ENCODE results near the gene NIN.

Gene NIN, protein sequence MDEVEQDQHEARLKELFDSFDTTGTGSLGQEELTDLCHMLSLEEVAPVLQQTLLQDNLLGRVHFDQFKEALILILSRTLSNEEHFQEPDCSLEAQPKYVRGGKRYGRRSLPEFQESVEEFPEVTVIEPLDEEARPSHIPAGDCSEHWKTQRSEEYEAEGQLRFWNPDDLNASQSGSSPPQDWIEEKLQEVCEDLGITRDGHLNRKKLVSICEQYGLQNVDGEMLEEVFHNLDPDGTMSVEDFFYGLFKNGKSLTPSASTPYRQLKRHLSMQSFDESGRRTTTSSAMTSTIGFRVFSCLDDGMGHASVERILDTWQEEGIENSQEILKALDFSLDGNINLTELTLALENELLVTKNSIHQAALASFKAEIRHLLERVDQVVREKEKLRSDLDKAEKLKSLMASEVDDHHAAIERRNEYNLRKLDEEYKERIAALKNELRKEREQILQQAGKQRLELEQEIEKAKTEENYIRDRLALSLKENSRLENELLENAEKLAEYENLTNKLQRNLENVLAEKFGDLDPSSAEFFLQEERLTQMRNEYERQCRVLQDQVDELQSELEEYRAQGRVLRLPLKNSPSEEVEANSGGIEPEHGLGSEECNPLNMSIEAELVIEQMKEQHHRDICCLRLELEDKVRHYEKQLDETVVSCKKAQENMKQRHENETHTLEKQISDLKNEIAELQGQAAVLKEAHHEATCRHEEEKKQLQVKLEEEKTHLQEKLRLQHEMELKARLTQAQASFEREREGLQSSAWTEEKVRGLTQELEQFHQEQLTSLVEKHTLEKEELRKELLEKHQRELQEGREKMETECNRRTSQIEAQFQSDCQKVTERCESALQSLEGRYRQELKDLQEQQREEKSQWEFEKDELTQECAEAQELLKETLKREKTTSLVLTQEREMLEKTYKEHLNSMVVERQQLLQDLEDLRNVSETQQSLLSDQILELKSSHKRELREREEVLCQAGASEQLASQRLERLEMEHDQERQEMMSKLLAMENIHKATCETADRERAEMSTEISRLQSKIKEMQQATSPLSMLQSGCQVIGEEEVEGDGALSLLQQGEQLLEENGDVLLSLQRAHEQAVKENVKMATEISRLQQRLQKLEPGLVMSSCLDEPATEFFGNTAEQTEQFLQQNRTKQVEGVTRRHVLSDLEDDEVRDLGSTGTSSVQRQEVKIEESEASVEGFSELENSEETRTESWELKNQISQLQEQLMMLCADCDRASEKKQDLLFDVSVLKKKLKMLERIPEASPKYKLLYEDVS (N-terminal part only)

DNA sequence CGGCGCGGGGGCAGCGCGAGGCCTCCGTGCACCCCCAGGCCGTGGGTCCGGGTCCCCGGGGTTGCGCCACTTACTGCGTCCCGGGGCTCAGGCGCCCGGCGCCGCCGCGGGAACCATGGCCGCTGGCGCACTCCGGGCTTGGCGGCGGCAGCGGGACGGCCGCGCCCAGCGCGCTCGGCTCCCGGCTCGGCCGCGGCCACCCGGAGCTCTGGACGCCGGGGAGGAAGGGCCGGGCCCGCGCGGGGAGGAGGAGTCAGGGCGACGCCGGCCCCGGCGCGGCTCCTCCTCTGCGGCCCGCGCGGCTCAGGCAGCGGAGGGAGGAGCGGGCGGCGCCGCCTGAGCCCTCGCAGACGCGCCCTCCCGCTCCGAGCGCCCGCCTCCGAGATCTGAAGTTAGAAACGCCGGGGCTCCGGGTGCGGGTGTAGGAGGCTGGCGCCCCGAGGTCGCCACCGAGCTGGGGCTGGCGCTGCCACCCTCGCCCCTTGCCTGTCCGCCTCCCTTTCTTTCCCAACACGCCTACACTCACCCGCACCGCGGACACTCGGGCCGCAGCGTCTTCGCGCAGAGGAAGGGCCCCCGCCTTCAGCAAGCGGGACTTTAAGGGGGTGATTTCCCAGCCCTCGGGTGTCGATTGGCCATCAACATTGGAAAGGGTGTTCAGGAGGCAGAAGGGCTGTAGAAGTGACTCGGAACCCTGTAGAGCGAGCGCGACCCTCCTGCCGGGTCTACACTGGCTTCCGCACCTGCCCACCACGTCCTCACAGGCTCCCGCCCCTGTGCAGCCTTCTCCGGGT is at the start of gene NIN:
Gene NIN, minus strand, starts transcription at position 231 of the 794 bp plus-strand sequence. CDS start 9,106 bp downstream, outside the sequence.
- DNase-seq: peak; percentile 71

DNA sequence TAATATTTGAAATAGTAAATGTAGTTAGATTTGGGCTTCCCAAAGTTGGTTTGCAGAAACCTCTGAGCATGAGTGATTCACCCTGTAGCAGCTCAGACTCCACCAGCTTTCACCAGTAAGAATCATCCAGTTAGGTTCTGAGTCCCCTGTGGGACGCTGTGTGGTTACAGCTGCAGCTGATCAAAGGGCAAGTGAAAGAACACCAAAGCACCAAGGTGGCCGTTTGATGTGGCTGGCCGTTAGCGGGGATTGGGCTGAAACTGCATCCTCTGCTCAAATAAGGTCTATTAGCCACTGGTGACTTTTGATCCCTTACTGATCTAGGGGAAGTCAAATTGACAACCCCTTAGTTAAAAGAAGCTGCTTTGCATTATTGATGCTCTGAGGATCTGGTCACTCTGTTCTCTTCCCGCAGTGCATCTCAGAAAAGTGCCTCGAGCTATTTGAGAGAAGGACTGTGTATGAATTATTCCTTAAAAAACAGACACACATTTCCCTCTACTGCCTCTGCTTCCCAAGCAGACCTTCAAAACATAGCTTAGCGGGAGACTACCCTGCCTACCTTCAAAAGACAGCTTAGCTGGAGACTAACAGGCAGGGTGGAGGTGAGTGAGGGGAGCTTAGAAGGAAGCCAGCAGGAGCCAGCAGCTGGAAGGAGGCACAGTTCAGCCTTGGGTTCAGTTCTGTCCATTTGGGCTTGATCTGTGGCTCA is 44.6 kb upstream of the NIN start:
- no peak for DNase-seq

DNA sequence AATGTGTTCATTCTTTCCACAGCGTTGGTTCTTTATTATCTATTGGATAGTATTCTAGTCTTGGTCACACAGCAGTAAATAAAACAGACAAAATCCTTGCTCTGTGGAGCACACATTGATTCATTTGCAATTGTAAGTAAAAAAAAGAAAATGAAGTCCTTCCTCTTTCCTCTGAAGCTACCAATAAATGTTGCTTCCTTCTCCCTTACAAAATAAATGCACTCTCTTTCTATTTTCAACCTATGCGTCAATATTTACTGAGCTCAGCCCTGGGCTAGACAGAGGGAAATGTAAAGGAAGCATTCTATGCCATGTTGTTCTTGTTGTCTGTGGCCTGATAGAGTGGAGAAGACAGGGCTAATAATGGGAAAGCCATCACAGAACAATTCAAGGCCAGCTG is 43.8 kb upstream of the NIN start:
- peak; percentile 9 for DNase-seq

DNA sequence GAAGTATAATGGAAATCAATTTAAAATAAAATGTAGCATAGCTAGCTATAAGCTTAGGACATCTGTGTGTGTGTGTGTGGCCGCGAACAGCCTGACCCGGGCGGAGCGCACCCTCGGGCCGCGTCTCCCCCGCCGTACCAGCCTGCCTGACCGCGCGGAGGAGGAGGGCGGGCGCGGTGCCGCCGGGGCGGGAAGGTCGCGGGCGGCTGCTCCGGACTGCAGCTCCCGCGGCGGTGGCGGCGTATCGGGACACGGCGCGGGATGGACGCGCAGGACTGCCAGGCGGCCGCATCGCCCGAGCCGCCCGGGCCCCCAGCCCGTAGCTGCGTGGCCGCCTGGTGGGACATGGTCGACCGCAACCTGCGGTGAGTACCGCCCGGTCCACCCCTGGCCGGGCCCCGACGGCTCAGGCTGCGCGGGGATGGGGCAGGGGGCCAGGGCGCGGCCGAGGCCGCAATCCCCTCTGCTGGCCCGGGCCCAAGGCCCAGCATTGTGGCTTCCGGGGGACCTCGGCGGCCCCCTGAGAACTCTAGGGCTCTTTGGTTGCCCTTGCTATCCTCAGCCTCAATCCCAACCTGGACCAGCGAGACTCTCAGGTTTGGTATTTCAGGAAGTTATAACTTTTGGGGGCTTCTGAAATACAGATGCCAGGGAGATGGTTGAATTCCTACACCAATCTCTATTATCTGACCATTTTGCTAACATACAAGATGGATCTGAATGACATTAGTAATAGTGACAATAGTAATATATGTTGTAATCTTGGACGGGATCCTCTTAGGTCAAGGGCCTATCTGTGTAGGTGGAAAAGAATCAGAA is 41.2 kb upstream of the NIN start, which contains the start of gene ABHD12B:
Gene ABHD12B, plus strand, starts transcription at position 140 of the 819 bp plus-strand sequence. Its CDS starts 122 bp downstream, at position 262.
- DNase-seq: no peak

DNA sequence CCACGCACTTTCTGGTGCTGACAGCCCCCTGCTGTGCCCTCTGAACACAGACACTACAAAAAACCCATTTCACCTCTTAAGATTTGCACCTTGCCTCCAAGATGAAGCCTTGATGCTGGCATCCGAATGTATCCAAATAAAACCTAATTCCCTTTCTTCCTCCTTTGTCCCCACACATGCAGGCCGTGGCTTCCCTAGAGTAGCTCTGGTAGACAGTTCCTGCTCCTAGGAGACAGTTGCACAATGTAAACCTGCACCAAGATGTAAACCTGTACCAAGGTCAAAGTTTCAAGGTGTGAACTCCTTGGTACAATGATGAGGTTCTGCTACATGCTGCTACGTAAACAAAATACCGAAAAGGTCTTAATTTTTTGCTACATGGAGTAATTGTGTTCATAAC is 40.3 kb upstream of the NIN start:
- no peak for DNase-seq

DNA sequence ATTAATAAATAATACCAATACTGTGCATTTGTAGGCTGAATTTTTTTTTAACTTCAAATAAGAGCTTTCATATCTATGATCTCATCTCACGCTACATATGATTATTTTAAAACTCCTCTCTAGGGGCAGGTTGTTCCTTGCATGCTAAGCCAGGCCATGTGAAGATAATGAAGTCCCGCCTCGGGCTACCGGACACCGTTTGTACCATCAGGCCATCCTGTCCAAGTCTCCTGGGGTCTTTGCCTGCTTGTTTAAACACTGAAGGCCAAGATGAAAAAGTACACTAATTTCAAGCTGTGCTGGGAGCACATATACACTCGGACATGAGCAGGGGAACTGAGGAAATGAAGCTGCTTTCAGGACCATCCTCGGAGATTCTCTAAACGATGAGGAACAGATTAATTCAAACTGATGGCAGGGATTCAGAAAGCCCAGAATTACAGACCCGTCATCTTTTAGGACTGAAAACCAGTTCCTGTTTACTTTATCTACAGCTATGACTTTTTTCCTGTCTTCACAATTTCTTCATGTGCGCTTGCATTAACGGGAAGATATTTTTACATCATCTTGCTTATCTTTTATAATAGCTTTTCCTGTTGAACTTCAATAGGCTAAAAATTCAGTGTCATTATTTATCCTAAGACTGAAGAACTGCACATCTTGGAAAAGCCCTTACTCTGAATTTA is 34.6 kb upstream of the NIN start:
- DNase-seq: no peak

DNA sequence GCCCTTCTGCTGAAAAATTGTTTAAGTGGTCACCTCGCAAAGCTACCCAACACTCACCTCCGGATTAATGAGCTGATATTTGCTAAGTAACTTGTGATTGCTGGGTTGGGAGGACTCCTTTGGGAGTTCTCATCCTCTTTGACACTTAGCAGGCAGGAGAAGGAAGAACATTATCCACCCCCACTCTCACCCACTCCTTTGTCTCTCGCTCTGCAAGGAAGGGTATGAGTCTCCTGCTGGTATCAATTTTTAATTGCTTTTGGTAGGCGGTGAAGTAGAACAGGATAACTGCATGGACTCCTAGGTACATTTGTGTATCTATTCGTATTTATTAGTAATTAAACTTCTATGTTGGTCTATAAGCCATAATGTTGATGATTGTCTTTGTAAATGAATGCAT is 34.0 kb upstream of the NIN start:
- no peak for DNase-seq

DNA sequence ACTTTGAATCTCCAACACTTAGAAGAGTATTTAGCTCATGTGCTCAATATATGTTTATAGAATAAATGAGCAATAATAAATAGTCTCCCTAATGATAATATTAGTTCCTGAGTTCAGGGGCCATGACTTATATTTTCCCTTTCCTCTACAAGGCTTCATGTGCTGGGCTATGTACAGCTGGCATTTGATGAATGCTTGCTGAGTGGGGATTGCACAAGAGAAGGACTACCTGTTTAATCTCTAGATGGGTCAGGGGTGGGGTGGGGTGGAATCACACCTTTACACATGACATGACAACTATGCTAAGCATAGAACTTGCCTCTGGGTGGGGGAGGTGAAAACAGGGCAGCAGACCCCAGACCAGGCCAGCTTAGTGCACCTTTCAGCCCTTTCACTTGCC is 33.3 kb upstream of the NIN start:
- no peak for DNase-seq

DNA sequence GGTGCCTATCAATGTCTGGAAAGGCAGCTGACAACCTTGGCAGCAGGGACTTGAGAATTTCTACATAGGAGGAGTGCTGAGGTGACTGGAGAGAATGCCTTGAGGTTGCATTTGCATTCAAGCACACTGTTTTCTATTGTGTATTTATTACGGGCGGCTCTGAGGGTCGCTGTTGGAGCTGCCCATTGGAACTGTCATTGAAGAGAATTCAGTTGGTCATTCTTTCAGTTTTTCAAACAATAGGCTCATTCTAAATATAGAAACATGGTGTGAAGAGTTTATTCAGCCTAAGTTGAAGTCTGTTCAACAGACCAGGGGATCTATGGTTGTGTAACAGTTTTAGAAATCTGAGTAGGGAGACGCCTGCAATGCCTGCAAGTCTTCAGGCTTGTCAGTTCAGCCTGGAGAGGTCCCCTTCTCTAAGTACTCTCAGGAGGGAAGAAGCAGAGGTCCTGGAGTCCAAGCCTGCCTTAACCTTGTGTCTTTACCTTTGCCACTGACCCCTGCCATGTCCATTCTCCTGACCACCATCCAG is 31.1 kb upstream of the NIN start:
- no peak for DNase-seq

DNA sequence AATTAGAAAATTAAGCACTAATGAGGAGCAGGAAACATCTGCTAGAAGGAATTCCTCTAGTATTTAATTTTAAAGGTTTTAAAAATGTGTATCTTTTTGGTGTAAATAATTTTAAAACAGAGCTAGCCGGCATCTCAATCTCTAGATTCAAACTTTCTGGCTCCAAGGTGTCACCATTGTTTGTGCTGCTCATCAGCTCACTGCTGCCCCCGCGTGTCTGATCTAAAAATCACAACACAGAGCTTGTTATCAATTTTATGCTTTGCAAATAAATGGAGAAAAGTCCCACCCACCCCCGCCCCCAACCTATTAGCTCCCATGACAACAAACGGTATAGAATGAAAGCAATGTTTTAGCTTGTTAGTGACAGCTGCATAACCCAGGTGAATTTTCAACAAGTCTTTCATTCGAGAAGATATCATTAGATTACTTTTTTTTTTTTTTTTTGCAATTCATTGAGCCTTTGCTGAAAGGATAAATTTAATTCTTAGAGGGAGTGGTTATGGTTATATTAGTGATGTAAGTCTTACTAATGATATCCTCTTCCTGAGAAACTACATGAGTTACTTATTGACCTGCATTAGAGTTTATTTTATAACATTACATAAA is 29.6 kb upstream of the NIN start:
- DNase-seq: peak; percentile 85

DNA sequence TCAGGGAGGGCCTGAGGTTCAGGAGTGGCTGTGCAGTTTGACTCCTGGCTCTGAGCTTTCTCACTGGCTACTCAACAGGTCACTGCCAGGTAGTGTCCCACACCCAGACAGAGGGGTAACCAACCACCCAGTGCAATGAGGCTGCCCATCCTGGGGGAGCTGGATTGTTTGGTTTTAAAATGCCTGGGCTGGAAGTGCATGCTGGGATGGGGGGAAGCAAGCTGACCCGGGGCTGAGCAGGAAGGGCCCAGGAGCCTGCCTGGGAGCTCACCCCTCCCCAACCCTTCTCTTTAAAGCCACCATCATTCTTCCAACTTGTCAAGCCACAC is 28.3 kb upstream of the NIN start:
- DNase-seq: no peak

DNA sequence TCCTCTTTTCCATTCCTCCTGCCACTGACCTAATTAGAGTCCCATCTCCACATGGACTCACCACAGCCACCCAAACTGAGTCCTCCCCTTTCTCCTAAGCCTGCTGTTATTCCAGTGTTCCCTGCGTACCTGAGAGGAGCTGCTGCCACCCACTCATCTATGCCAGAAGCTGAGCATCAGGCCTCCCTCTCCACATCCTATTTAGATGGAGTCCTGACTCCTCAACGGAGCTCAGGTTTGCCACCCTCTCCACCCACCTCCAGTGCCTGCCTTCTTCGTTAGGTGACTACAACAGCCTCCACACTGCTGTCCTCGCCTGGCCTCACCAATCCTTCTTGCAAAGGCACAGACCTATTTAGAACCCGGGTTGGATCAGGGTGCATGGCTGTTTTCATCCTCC is 25.7 kb upstream of the NIN start:
- no peak for DNase-seq

DNA sequence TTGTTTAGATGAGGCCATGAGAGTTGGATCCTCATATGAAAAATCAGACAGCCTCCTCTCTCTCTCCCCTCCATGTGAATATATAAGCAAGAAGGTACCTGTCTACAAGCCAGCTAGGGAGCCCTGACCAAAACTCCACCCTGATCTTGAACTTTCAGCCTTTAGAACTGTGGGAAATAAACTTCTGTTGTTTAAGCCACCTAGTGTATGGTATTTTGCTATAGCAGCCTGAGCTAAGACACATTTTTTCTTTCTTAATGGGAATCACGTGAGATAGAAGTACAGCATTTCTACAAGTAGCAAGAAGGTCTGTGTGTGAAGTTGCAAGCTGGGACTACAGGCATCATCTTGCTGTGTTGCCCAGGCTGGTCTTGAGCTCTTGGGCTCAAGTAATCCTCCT is 24.6 kb upstream of the NIN start:
- no peak for DNase-seq

DNA sequence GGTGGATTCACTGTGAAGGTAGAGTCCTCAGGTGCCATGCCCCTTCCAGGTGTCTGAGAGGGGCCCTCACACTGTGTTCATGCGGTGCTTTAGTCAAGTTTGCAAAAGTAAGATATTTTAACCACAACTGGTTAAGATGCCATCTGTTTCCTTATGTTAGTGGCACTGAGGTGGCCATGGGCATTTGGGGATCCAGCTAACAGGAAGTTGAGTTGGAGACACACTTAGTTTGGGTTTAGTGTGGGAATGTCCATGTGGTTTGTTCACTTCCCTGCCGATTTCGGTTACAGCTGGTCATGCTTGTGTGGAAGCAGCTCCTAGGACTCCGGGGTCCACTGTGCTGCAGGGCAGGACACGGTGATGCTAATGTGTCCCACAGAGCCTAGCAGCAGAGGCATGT is 23.6 kb upstream of the NIN start:
- no peak for DNase-seq

DNA sequence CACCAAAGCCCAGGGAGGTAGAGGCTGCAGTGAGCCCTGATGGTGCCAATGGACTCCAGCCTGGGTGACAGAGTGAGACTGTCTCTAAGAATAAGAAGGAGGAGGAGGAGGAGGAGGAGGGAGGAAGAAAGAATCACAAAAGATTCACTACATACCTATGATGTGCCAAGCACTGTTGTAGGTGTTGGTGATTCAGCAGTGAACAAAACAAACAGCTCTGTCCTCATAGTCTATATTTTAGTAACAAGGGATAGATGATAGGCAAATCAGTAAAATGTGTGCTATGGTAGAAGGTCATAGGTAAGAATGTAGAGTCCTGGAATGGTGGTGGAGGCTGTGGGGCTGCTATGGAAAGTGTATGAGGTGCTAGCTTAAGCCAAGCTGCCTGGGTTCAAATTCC is 22.9 kb upstream of the NIN start:
- no peak for DNase-seq

DNA sequence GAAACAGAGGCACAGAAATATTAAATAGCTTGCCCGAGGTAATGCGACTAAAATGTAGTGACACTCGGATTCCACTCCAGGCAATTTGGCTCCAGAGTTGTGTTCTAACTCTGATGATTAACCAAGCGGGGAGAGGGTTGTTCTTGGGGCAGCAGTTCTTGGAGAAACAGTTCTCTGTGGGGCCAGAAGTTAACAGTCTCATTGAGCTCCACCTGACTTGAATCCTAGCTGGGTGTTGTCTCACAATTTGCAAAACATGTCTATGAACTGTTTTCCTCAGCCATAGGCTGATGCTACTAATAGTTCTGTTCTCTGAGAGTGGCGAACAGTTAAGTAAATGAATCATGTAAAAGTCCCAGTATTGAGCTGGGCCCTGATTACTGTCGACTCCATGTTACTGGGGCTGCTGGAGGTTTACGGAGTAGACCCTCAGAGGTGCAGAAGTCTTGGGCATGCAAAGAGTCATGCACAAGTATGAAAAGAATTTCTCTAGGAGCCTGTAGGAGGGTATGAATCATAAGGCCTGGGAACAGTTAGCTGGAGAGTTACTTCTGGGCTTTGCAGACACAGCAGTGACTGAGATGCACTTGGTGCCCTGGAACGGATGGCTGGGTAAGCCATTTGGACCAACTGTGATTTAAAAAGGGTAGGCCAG is 15.4 kb upstream of the NIN start:
- DNase-seq: no peak

DNA sequence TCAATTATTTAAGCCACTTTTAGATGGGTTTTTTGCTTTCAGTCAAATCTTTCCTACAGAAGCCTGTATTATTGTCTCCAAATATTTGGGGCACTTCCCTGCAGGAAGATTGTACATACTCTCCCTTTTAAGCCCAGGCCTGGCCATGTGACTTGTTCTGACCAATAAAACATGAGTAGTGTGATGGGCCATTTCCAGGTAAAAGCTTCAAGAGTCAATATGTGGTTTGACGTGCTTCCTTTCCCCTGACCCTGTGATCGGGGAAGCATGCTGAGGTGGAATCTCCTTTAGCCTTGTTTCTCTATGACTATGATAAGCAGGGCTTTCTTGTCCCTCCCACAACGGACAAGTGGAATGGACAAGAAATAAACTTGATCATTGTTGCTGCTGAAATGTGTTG is 14.2 kb upstream of the NIN start:
- no peak for DNase-seq

DNA sequence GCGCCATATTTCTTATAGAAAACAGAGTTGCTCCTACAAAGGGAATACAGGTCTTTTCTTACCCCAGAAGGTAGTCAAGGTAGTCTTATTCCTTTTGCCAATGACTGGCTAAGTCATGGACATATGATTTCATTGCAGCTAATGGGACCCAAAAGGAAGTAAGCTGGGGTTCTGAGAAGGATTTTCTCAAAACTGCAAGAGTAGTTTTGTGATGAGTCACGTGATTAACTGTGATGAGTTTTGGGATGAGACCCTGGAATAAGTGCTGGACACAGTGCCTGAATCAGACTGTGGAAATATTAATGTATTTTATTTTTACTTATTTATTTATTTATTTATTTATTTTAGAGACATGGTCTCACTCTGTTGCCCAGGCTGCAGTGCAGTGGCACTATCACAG is 13.4 kb upstream of the NIN start:
- no peak for DNase-seq

DNA sequence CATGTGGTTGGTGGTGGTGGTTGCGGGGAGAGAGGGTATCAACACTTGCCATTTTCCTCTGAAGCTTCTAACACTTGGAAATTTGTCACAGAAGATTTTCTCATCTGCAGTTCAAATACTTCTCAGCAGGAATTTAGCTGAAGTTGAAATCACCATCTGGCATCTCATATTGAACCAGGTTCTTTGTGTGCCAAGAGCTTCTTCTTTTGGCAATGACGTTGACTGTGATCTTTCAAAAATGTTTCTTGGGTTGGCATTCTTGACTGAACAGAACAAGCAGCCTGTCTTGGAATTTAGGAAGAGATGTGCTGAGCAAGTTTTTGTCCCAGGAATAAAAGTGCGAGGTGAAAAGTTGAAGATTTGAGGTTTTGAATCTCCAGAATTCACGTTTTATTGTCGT is 8.7 kb upstream of the NIN start:
- no peak for DNase-seq

Measured in NCI-H2029 (cell line).